Gastrocnemius medialis (tissue), 4 donors: ENCODE measurements around the gene EPS8L2. TPM values are rescaled to one million over a fixed set of nuclear protein-coding genes. Genes with fewer than 3 reads are reported as not detected.

Source experiments
- ATAC-seq, 2 donors: fragments of 150-250 bp; one replicate each; pipeline ENCODE4 v1.9.1; 2016
- DNase-seq, 2 donors: peaks; one replicate each; pipeline ENCODE4 v3.0.0-alpha.2; 2019
- H3K27ac ChIP-seq, 4 donors: fragments of 200-600 bp; sonication (generic); 1 replicate in 1 of 4; 2 replicates in 3 of 4; pipeline ENCODE4 v1.5.1; 2016 to 2018; ENCODE audit warnings: mild to moderate bottlenecking in 2 of 4, moderate library complexity in 1 of 4
- H3K27me3 ChIP-seq, 3 donors: fragments of 200-600 bp; sonication (generic) in 2 of 3; 1 replicate in 1 of 3; 2 replicates in 2 of 3; pipeline versions ENCODE4 v1.5.1 to v1.6.0; 2016 to 2019; ENCODE audit warnings: mild to moderate bottlenecking in 1 of 3, moderate library complexity in 1 of 3
- H3K36me3 ChIP-seq, 2 donors: fragments of 200-600 bp; sonication (generic) in 1 of 2; one replicate each; pipeline ENCODE4 v1.5.1; 2017 to 2018
- H3K4me1 ChIP-seq, 2 donors: fragments of 200-600 bp; sonication (generic) in 1 of 2; one replicate each; pipeline ENCODE4 v1.5.1; 2016 to 2017; ENCODE audit warnings: mild to moderate bottlenecking in 2 of 2
- H3K4me3 ChIP-seq, 4 donors: fragments of 200-600 bp; sonication (generic) in 3 of 4; 1 replicate in 1 of 4; 2 replicates in 3 of 4; pipeline ENCODE4 v1.5.1; 2016 to 2019; ENCODE audit warnings: mild to moderate bottlenecking in 2 of 4
- H3K9me3 ChIP-seq, 3 donors: fragments of 200-600 bp; sonication (generic) in 2 of 3; 1 replicate in 1 of 3; 2 replicates in 2 of 3; pipeline ENCODE4 v1.5.1; 2016 to 2019
- POLR2A ChIP-seq, 2 donors: fragments of 450-650 bp; IDR thresholded peaks; one replicate each; pipeline ENCODE4 v1.6.1; 2017; ENCODE audit warnings: antibody characterized with exemption in 2 of 2, mild to moderate bottlenecking in 2 of 2, moderate library complexity in 2 of 2
- in situ Hi-C, 4 donors: fragments of 200-750 bp; cut with MboI; loops; one replicate each; pipeline versions ENCODE4 v1.15.0 to v1.8.0; 2017; ENCODE audit warnings: low sequenced_read_pairs in 4 of 4
- intact Hi-C: fragments of 100-400 bp; cut with DNase I; formaldehyde crosslinking; loops from one replicate; pipeline ENCODE4 v1.15.1; 2023; ENCODE audit warnings: low total_unique reads
- total RNA-seq, 4 donors: library from RNA; depleted of rRNA; stranded (reverse); fragments of >200 nt; gene quantifications; one replicate each; pipeline versions ENCODE4 v1.1.0 to v1.2.3, GENCODE V29; 2016
- TF ChIP-seq, protein P1 (sequence below), 5 experiments: fragments of 450-650 bp in 3 of 5; fragments of 200-600 bp in 2 of 5; sonication (generic) in 2 of 5; IDR thresholded peaks in 4 of 5; conservative IDR thresholded peaks in 1 of 5; 1 replicate in 4 of 5; 2 replicates in 1 of 5; pipeline ENCODE4 v1.5.1; 2016 to 2019; ENCODE audit warnings: antibody characterized with exemption in 5 of 5, mild to moderate bottlenecking in 3 of 5, moderate library complexity in 3 of 5

Gene EPS8L2
- total RNA-seq, 4 donors from 2014 or later: 0.42 to 3.3 (median 1.8) TPM

DNA sequence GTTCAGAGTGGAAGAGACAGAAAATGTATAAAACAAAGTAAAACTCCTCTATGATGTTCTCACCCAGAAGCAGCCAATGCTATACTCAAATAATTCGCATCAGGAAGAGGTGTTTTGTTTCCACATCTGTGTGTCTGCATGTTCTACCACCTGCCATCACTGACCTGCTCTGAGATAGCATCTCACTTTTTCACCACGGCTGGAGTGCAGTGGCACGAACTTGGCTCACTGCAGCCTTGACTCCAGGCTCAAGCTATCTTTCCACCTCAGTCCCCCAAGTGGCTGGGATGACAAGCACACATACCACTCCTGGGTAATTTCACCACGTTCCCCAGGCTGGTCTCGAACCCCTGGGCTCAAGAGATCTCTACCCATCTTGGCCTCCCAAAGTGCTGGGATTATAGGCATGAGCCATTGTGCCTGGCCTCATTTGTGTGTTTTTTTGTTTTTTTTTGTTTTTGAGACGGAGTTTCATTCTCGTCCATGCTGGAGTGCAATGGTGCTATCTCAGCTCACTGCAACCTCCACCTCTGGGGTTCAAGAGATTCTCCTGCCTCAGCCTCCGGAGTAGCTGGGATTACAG lies 55.6 kb downstream of the EPS8L2 start:
- TF ChIP-seq, protein P1, sequence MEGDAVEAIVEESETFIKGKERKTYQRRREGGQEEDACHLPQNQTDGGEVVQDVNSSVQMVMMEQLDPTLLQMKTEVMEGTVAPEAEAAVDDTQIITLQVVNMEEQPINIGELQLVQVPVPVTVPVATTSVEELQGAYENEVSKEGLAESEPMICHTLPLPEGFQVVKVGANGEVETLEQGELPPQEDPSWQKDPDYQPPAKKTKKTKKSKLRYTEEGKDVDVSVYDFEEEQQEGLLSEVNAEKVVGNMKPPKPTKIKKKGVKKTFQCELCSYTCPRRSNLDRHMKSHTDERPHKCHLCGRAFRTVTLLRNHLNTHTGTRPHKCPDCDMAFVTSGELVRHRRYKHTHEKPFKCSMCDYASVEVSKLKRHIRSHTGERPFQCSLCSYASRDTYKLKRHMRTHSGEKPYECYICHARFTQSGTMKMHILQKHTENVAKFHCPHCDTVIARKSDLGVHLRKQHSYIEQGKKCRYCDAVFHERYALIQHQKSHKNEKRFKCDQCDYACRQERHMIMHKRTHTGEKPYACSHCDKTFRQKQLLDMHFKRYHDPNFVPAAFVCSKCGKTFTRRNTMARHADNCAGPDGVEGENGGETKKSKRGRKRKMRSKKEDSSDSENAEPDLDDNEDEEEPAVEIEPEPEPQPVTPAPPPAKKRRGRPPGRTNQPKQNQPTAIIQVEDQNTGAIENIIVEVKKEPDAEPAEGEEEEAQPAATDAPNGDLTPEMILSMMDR (IDR thresholded peaks at IDR 0.05 in 4 of 5, conservative IDR thresholded peaks at IDR 0.05 in 1 of 5): no peak
- no peak for TF ChIP-seq POLR2A (IDR thresholded peaks at IDR 0.05)
- H3K27ac ChIP-seq: no peak overlapping the region
- no peak for DNase-seq
- ATAC-seq: no peak
- no peak overlapping the region for H3K4me3 ChIP-seq
- peaks cover 0 to 92% of the 10 kb centered on the region in 2 donors for H3K36me3 ChIP-seq
- intact Hi-C loops: no loop called here
- no peaks in the 10 kb centered on the region for H3K4me1 ChIP-seq
- H3K9me3 ChIP-seq: no peaks in the 10 kb centered on the region
- no peaks in the 10 kb centered on the region for H3K27me3 ChIP-seq
- in situ Hi-C loops: no loop called here

DNA sequence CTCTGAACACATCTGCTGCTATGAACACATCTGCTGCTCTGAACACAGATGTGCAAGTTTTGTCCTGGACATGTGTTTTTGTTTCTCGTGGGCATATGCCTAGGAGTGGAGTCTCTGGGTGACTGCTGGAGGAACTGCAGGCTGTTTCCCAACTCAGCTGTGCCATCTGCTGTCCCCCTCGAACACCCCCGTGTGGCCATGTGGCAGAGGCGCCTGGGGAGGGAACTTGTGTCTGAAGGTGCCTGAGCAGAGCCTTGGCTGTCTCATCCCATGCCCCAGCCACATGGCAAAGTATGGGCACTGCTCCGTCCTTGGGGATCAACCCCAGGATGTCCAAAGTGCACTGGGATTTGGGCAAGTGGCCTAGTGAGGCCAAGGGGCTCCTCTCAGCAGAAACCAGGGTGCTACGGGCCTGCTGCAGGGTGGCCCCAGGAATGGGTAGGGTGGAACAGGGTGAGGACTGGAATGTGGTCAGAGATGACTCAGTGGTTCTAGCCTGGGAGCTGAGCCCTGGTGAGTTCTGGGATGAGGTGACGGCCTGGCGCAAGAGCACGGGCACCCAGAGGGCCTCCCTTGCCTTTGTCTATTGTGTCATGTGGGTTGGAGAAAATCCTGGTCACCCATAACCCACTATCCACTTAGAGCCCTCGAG lies 56.5 kb downstream of the EPS8L2 start:
- Histone ChIP-seq H3K27ac (peak overlapping the region in 2 of 4 donors; percentile 22 to 52), H3K9me3 (no peaks in the 10 kb centered on the region), H3K4me3 (no peak overlapping the region), H3K4me1 (no peaks in the 10 kb centered on the region), H3K27me3 (no peaks in the 10 kb centered on the region), H3K36me3 (peaks cover 0 to 92% of the 10 kb centered on the region in 2 donors)
- ATAC-seq: peak; percentile 30 to 71
- in situ Hi-C loops: no loop called here
- intact Hi-C loops: no loop called here
- DNase-seq: peak in 1 of 2 donors; percentile 58
- TF ChIP-seq, protein P1 (IDR thresholded peaks at IDR 0.05 in 4 of 5, conservative IDR thresholded peaks at IDR 0.05 in 1 of 5): peak in 3 of 5 experiments; percentile 11 to 19 (median 12)
- no peak for TF ChIP-seq POLR2A (IDR thresholded peaks at IDR 0.05)

DNA sequence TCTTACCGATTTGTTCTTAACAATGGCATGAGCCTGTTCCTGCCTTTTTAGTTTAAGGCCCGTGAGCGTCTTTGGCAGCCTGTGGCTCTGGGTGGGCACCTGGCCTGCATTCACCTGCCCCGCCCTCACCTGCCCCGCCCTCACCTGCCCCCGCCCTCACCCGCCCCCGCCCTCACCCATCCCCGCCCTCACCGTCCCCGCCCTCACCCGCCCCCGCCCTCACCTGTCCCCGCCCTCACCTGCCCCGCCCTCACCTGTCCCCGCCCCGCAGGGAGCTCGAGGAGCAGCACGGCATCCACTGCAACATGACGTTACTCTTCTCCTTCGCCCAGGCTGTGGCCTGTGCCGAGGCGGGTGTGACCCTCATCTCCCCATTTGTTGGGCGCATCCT lies 57.0 kb downstream of the EPS8L2 start:
- no peak for ATAC-seq
- Histone ChIP-seq H3K36me3 (peaks cover 0 to 89% of the 10 kb centered on the region in 2 donors), H3K4me3 (no peak overlapping the region), H3K4me1 (no peaks in the 10 kb centered on the region), H3K27me3 (no peaks in the 10 kb centered on the region), H3K9me3 (no peaks in the 10 kb centered on the region), H3K27ac (peak overlapping the region in 1 of 4 donors; percentile 22)
- TF ChIP-seq POLR2A (IDR thresholded peaks at IDR 0.05): no peak
- TF ChIP-seq, protein P1 (IDR thresholded peaks at IDR 0.05 in 4 of 5, conservative IDR thresholded peaks at IDR 0.05 in 1 of 5): no peak
- in situ Hi-C loops: no loop called here
- intact Hi-C loops: no loop called here
- DNase-seq: no peak

- in situ Hi-C loops: no loop called here
- H3K9me3 ChIP-seq: no peaks in the 10 kb centered on the region
- H3K4me1 ChIP-seq: no peaks in the 10 kb centered on the region
- TF ChIP-seq POLR2A (IDR thresholded peaks at IDR 0.05): no peak
- TF ChIP-seq, protein P1 (IDR thresholded peaks at IDR 0.05 in 4 of 5, conservative IDR thresholded peaks at IDR 0.05 in 1 of 5): no peak
- H3K4me3 ChIP-seq: no peak overlapping the region
- no peak for DNase-seq
- H3K27me3 ChIP-seq: no peaks in the 10 kb centered on the region
- H3K27ac ChIP-seq: no peak overlapping the region
- intact Hi-C loops: loop anchor here (2.0 kb wide), 1 partner anchor 15 kb away; no protein-coding TSS in a partner anchor
- ATAC-seq: no peak
- H3K36me3 ChIP-seq: peaks cover 0 to 83% of the 10 kb centered on the region in 2 donors
Measured at GRCh38 chr11:763549-764321, 57.7 kb downstream of the EPS8L2 start.
